CD4-positive, alpha-beta T cell treated with Interleukin-2 at 100 ng/mL for 4 hours (primary cell): Measurements from ENCODE around the gene CLDN18.
A peak's percentile ranks its signal among the peaks of the same experiment; 100 is the strongest.

Source experiments
- DNase-seq: peaks from one replicate; pipeline ENCODE4 v3.0.0-alpha.2; 2020; ENCODE audit warnings: low spot score

Gene CLDN18

DNA sequence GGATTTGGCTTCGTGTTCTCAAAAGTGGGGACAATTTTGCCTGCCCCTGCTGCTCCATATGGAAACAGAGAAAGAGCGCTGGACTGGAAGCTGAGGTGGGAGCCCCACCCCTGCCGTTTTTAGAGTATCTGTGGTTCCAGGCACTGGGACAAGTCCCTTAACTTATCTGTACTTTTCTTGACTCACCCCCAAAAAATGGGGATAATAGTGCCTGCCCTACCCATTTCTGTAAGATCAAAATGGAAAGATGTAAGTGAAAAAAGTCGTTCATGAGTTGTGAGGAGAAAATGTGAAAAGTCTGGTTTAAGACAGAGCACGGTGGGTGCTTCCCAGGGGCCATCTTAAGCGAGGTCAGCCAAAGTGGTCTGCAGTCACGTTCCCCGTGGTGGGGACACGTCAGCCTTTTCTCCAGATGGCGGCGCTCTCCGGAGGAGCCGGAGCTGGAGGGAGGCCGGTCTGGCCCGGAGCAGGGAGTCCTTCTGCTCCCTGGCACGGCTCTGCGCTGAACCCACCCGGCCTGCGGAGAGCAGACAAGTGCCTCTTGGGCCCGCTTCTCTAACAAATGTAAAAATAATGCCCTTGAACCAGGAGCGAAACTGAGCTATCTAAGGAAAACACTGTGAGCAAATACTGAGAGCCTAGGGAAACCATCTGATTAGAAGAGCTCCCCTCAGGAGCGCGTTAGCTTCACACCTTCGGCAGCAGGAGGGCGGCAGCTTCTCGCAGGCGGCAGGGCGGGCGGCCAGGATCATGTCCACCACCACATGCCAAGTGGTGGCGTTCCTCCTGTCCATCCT, at the start of gene CLDN18:
TSS of gene CLDN18 (plus strand) at position 690 of the 797 bp plus-strand sequence. CDS start at position 751, 61 bp downstream.
- DNase-seq = no peak

DNA sequence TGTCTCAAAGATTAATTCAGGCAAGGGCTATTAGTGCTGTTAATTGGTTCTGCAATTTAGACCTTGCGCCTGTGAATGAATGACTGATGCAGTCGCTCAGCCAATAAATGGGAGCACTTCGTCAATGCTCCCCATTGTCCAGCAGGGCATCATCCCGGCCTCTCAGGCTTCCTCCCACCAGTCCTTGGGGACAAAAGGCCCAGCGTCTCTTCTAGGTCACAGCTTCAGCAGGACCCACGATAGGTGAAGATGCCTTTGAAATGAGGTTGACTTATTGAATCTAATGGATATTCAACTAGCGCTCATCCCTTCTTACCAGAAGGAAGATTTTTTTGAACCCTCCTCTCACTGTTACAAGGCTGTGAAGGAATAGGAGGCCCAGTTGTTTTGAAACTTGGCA, 47.7 kb upstream of the CLDN18 start:
- no peak for DNase-seq

DNA sequence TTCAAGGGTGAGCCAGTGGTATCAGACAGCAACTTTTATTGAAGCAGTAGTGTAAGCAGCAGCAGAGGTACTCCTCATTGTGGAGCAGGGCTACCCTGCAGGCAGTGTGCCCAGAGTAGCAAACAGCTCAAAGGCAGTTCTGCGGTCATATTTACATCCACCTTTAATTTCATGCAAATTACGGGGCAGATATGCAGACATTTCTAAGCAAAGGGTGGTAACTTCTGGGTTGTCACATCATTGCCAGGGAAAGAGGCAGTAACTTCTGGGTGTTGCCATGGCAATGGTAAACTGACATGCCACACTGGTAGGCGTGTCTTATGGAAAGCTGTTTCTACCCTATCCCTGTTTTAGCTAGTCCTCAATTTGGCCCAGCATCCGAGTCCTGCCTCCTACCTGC, 46.5 kb upstream of the CLDN18 start:
- DNase-seq = no peak

DNA sequence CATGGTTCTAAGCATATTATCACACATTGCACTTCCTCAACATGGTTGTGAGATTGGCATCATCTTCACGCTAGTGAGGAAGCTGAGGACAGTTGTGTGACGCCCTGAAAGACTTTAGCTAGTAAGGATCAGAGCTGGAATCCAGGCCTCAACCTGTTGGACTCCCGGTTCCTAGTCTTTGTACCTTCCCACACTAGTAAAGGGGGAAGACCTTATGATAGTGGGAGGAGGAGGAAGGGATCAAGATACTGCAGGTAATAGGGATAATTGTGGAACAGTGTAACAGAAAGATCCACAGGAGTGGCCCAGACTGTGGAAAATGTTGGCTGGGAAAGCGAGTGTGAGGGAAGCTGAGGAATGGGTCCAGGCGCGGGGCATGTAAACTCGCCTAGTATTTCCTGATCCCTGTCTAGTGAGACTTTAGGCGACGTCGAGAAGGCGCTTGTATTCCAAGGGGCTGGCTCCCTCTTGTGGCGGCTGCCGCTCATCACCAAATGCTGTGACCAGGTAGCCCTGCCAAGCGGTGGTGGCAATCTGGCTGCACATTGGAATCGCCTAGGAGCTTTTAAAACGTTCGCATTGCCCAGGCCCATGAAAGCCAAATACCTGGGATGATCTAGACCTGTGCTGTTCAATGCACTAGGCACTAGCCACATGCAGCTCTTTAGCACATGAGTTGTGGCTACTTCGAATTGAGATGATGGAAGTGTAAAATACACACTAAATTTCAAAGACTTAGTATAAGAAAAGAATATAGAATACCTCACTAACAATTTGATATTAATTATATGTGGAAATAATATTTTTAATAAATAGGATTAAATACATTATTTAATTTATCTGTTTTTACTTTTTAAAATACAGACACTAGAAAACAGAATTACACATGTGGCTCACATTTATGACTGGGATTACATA, 38.8 kb upstream of the CLDN18 start:
- peak; percentile 32 for DNase-seq

DNA sequence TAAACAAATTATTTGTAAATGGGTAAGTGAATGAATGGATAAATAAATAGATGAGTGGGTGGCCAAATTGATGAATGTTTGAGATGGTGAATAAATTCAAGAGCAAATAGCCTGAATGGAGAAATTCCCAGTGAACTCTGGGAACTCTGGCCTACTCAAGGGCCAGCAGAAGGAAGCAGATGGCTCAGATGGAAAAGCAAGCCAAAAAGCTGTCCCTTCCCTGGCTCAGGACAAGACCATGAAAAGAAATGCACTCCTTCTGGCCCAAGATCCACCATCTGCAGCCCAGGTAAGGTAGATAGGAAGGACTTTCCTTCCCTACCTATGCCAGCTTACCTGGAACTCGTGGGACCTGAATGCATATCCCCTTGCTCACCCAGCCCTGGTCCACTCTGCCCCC, 37.6 kb upstream of the CLDN18 start:
- no peak for DNase-seq

DNA sequence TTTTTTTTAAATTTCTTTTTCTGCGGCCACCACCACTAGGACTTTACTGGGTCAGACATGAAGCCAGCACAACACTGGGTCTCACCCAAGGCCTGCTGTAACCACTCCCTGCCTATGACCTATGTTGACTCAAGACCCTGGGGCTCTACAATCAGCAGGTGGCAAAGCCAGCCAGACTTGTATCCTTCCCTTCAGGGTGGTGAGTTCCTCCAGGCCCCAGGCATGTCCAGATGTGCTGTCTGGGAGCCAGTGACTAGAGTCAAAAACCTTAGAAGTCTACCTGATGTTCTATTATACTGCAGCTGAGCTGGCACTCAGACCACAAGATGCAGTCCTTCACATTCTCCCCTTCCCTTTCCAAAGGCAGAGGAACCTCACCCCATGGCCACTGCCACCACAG, 31.6 kb upstream of the CLDN18 start:
- no peak for DNase-seq

DNA sequence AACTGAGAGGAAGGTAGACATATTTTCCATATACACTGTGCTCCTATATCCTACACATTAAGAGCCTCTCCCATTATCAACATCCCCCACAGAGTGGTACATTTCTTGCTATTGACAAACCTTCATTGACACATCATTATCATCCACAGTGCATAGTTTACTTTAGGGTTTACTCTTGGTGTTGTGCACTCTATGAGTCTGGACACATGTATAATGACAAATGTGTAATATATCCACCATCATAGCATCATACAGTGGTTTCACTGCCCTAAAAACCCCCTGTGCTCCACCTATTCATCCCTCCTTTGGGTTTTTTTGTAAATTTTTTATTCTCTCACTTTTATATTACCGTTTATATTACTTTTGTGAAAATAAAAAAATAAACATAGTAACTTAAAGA, 22.2 kb upstream of the CLDN18 start:
- no peak for DNase-seq

DNA sequence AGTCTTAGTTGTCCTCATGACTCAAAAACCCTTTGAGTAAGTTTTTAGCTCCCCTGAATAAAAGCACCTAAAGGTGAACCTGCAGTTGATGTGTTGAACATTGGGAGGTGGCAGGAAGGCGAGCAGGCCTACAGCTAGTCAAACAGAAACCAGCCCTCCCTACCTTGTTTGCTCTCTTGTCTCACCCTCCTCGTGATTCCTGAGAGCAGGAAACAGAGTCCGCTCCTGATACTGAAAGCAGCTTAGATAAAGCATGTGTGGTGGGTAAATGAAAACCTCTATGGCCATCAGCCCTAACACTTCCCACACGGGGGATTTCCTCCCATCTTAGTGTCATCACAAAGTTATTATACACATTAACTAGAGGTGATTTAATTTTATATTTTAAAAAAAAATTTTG, 21.8 kb upstream of the CLDN18 start:
- DNase-seq = no peak

DNA sequence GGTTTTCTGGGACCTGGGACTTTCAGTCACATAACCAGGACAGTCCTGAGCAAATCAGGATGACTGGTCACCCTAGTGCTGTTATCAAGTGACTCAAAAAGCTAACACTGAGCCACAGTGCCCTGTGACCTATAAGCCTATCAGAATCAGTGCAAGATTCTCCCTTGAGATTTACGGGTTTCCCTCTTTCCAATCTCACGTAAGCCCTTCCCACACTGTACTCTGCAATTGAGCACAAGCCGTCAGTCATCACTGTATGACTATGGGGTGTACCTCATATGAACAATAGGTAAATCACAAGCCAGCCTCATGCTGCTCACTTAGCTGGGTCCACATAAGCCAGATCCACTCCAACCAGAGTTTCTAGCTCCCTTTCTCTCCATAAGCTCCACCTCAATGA, 21.0 kb upstream of the CLDN18 start:
- DNase-seq = no peak

DNA sequence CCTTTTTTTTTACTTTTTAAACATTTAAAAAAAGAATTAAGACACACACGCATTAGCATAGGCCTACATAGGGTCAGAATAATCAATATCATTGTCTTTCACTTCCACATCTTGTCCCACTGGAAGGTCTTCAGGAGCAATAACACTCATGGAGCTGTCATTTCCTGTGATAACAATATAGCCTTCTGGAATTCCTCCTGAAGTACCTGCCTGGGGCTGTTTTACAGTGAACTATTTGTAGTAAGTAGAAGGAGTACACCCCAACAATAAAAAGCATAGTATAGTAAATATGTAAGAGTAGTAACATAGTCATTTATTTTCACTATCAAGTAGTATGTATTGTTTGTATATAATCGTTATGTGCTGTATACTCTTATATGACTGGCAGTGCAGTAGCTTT, 19.5 kb upstream of the CLDN18 start:
- DNase-seq = no peak

DNA sequence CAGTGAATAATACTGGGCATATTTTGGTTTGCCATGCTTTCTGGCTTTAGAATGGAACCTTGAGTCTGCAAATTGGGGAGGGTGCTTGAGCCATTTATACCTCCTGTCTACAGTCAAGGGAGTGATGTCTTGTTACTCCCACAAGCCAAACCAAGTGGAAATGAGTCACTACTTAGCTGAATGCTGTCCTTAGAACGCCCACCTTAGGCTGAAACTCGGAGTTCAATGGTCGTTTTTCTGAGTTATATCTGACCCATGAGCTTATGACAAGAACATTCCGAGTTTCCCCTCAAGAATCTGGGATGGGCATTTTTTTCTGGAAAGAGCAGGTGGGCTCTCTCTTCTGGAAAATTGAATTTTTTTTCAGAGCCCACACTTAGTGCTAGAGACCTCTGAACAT, 17.4 kb upstream of the CLDN18 start:
- no peak for DNase-seq

DNA sequence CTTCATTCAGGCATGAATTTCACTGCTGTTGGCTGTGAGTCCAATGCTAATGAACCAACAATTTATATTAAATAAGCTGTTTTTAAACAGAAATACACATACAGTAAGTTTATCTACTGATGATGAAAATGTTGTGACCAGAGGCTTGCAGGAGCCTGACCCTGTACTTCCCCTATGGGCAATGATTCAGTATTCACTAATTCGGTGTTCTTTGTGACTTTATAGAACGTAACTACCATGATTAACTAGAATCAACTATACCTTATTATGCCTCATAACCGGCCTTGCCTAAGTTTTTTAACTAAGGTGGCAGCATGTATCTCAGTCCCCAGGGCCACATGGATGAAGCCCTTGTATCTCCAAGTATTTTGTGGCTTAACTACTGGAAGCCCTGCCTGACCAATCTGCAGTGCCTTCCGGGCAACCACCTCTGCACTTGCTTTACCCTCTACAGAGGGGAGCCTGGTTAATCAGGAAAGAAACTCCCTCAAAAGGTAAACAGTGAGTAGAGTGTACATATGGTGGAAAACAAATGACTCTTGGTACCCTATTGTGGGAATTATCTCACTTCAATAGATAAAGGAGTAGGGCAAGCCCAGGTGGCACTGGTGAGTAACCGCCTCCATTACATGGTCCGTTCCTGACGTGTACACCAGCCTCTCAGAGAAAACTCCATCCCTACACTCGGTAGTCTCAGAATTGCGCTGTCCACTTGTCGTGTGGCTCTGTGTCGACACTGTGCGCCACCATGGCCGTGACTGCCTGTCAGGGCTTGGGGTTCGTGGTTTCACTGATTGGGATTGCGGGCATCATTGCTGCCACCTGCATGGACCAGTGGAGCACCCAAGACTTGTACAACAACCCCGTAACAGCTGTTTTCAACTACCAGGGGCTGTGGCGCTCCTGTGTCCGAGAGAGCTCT, 11.6 kb upstream of the CLDN18 start:
- no peak for DNase-seq

DNA sequence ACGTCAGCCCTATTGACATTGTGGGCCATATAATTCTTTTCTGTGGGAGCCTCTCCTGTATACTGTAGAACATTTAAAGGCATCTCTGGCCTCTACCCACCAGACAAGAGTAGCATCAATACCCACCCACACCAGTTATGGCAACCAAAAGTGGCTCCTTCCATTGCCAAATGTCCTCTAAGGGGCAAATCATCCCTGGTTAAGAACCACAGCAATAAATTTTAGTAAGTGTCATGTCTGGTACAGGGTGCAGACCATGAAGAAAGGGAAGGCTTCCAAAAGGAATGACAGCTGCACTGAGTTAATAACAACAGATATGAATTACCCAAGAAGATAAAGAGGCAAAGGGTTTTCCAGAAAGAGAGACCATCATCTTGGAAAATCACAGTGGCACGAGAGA, 6.9 kb upstream of the CLDN18 start:
- DNase-seq = no peak

DNA sequence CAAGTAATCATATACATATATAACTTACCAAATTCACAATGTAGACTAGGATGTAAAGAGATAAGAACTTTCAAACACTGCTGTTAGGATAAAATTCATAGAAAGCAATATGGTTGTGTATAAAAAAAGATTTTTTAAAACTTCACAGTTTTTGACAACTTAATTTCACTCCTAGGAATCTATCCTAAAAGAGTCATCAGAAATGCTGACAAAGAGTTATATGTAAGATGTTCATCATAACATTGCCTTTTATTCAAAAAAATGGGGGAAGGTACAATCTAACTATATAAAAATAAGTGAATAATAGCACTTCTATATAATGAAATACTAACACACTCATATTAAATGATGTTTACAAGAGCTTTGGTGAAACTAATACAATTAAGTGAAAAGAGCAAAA, 4.3 kb upstream of the CLDN18 start:
- DNase-seq = no peak

DNA sequence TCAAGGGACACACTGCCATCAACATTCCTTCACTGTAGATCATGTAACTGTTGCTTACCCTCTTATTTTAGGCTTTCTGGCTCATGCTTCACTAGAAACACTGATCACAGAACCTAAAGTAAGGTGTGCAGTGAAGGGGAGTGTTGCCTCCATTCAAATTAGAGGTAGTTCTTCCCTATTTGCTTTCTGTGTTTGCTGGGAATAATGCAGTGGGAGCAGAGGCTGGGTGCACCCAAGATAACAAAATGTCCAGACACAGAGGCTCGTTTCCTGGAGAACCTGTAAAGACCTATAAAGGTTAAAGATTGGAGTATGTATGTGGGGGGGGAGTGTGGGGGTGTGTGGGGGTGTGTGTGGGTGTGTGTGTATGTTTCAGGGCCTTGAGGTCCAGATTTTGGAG, 2.1 kb upstream of the CLDN18 start:
- DNase-seq = no peak

DNA sequence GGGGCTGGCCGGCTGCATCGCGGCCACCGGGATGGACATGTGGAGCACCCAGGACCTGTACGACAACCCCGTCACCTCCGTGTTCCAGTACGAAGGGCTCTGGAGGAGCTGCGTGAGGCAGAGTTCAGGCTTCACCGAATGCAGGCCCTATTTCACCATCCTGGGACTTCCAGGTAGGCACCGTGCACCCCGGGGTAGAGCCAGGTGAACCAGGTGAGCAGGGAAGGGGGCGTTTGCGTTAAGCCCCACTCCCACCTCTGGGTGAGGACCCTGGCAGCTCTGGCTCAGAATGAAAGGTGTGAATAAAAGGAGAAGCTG, 267 bp downstream of the CLDN18 start:
- DNase-seq = no peak

DNA sequence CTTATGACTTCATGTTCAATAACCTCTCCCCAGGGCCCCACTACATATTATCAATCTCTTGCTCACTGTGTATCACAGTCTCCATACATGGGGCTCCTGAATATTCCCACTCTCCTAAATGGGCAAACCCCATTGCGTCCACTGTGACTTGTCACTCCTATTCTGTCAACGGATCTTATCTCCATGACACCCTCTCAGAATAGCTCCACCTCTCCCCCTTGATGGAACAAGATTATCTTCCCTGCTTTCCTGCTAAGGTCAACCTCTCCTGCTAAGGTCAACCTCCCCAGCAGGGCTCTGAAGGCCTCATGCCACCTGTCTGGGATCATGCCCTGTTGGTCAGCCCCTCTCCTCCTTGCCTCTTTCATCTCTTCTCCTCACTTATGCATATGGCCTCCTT, 1.8 kb downstream of the CLDN18 start:
- no peak for DNase-seq

DNA sequence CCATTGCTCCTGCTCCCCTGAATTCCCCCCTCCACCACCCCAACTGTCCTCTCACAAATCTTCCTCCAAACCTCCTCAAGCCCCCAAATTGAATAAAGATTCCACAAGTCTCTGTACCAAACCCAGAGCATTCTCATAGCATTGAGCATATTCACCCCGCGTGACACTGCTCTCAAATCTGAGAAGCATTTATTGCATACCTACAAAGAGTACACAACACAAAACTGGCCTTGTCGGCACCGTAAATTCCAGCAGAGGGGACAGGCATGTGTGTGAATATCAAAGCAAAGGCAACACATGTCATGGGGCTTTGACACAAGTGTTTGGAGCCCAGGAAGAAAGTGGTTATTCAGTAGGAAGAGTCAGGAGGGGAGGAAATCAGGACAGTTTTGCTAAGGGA, 2.6 kb downstream of the CLDN18 start:
- DNase-seq = no peak

DNA sequence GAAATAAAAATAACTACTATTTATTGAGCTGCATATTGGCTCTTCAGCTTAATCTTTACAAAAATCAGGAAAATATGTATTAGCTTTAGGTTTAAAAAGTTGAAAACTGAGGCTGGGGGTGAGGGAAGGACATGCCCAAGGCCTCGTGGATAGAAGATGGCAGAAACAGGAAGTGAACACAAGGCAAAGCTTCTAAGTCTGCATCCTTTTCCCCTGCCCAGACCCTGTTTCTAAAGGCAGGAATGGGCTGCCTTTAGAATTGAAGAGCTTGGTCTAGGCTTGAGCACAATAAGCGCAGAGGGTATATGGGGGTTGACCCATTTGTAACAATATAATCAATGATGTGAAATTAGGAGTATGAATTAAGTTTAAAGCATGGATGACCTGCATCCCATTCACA, 6.1 kb downstream of the CLDN18 start:
- no peak for DNase-seq

DNA sequence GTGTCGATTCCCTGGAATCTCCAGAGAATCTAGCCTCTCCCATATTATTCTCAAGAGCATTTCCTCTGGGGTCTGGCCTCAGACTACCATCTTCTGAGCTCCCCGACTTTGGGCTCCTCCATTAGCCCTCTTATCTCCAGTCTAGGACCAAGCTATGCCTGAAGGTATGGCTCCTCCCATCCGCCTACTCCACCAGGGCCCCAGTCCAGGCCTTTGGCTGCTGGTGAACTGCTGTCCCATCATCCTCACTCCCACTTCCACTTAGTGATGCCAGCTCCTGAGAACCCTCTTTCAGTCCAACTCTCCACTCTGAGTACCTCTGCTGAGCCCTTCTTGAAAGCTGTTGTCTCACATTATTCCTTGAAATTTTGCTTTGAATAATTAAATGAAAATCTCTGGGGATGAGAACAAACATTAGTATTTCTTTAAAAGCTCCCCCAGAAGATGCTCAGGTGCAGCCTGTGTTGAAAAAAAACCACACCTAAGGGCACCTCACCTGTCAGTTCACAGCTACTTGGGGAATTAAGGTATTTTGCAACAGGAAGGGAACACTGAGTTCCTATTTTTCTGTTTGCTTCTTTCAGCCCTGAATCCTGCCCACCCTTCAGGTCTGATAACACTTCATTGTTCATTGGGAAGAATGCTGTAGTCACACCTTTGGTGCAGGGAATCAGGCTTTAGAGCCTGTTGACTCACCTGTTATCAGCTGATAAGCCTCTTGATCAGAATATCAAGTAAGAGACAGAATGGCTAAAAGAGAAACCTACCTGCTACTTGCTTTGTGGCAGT, 9.5 kb downstream of the CLDN18 start:
- no peak for DNase-seq

DNA sequence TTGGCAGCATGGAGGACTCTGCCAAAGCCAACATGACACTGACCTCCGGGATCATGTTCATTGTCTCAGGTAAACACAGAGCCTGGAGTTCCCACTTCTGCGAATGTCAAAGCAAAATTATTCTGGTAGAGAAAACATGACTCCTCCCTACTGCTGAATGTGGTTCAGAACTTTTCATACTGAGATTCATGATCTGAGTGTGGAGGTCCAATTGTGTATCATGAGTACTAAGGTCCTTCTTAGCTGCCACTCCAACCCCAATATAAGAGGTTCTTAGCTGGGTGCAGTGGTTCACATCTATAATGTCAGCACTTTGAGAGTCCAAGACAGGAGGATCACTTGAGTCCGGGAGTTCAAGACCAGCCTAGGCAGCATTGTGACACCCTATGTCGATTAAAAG, 13.8 kb downstream of the CLDN18 start:
- no peak for DNase-seq

DNA sequence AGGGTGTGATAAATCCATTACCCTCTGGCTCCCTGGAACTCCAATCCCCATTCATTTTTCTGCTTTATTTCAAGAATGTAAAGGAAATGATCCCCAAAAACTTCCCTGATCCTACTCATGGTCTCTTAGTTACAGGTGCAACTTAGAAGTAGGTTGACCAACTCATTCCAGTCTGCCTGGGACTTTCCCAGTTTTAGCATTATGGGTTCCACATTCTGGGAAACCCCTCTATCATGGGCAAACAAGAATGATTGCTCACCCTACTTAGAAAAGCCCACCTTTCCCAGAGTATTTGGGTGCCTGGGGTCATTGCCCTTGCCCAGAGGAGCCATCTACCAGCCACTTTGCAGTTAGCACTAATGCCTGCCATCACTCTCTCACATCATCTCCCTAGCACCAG, 15.6 kb downstream of the CLDN18 start:
- DNase-seq = no peak
